T-helper 2 cell treated with Interferon-gamma antibody and Interleukin-4, amounts not matched to agents 100 ng/mL and 5 ng/mL, for 36 hours (primary cell): ENCODE measurements around the gene TRIM14. TPM values are rescaled to one million over a fixed set of nuclear protein-coding genes. Genes with fewer than 3 reads are reported as not detected.

Experiments
- total RNA-seq: library from RNA; stranded (reverse); gene quantifications from 2 replicates; pipeline ENCODE4 v1.2.3, GENCODE V29; 2022

The TRIM14 gene
- total RNA-seq, 1 donor from 2014 or later = 87.0 TPM

Other genes with a start within 250 kb of the TRIM14 start
- gene TRMO, start 196.7 kb downstream of the TRIM14 start, total RNA-seq = 26.3 and 27.6 TPM in 2 replicates
- gene HEMGN, start 181.1 kb downstream of the TRIM14 start, total RNA-seq = 3.0 and 3.6 TPM in 2 replicates
- 309 and 318 TPM in 2 replicates for gene ANP32B, start 135.9 kb downstream of the TRIM14 start, total RNA-seq
- 60.4 and 64.4 TPM in 2 replicates for gene NANS, start 62.5 kb downstream of the TRIM14 start, total RNA-seq
- gene CORO2A, start 73.4 kb upstream of the TRIM14 start, total RNA-seq = 3.2 TPM in 2 replicates
- 4.0 and 5.0 TPM in 2 replicates for gene TBC1D2, start 136.4 kb upstream of the TRIM14 start, total RNA-seq